PC-3 (cell line): ENCODE data around the gene MECR. TPM values are rescaled to one million over a fixed set of nuclear protein-coding genes. Genes with fewer than 3 reads are reported as not detected.

Source experiments
- ATAC-seq: fragments of 200-7000 bp; cut with Tn5 transposase; 2 replicates; pipeline ENCODE4 v1.9.1; 2020; ENCODE audit warnings: mild to moderate bottlenecking, moderate library complexity
- BruUV-seq: library from RNA; stranded (reverse); fragments of 400-500 nt; replicated peaks from 2 replicates; lab custom pipeline; 2021; lab: Mats Ljungman, UMichigan
- CTCF ChIA-PET: fragments of 300-600 bp; sonication (Branson Sonifier 250); formaldehyde crosslinking; loops from one replicate; lab custom pipeline; 2022; ENCODE audit warnings: antibody characterized with exemption; lab: Charles Lee
- POLR2A ChIA-PET: fragments of 300-600 bp; sonication (Branson Sonifier 250); formaldehyde crosslinking; loops from one replicate; lab custom pipeline; 2022; ENCODE audit warnings: antibody characterized with exemption; ENCODE audit not compliant: unreplicated experiment; lab: Charles Lee
- DNase-seq: peaks from one replicate; pipeline ENCODE4 v3.0.0-alpha.2; 2015
- H2AFZ ChIP-seq: fragments of 300-600 bp; sonication (generic); 2 replicates; pipeline ENCODE4 v1.6.0; 2016; ENCODE audit warnings: antibody characterized with exemption, low read length
- H3F3A ChIP-seq: fragments of 300-600 bp; sonication (generic); one replicate; pipeline ENCODE4 v1.6.0; 2017; ENCODE audit warnings: antibody characterized with exemption, low read length, control low read depth, mild to moderate bottlenecking; ENCODE audit not compliant: unreplicated experiment
- H3K27ac ChIP-seq: fragments of 300-600 bp; sonication (generic); 2 replicates; pipeline ENCODE4 v1.5.1; 2016; ENCODE audit warnings: mild to moderate bottlenecking, low read length
- H3K27me3 ChIP-seq: fragments of 300-600 bp; sonication (generic); 2 replicates; pipeline ENCODE4 v1.6.1; 2016; ENCODE audit warnings: low read length, mixed read lengths
- H3K36me3 ChIP-seq: fragments of 300-600 bp; sonication (generic); 2 replicates; pipeline ENCODE4 v1.6.1; 2016; ENCODE audit warnings: low read depth, mixed run types, low read length, mixed read lengths
- H3K4me1 ChIP-seq: fragments of 300-600 bp; sonication (generic); 2 replicates; pipeline ENCODE4 v1.5.1; 2016; ENCODE audit warnings: low read length; ENCODE audit not compliant: insufficient read depth
- H3K4me2 ChIP-seq: fragments of 300-600 bp; sonication (generic); 2 replicates; pipeline ENCODE4 v1.6.0; 2016; ENCODE audit warnings: low read length
- H3K4me3 ChIP-seq: fragments of 300-600 bp; sonication (generic); 2 replicates; pipeline ENCODE4 v1.5.1; 2016; ENCODE audit warnings: mild to moderate bottlenecking, low read length, mixed read lengths
- H3K79me2 ChIP-seq: fragments of 300-600 bp; sonication (generic); 2 replicates; pipeline ENCODE4 v1.6.1; 2017; ENCODE audit warnings: low read length, mixed read lengths
- H3K9ac ChIP-seq: fragments of 300-600 bp; sonication (generic); 2 replicates; pipeline ENCODE4 v1.6.0; 2016; ENCODE audit warnings: mild to moderate bottlenecking, low read length
- H3K9me2 ChIP-seq: fragments of 300-600 bp; sonication (generic); replicated peaks from 2 replicates; pipeline ENCODE4 v1.6.1; 2016; ENCODE audit warnings: mixed run types, low read length, mixed read lengths
- H3K9me3 ChIP-seq: fragments of 300-600 bp; sonication (generic); 2 replicates; pipeline ENCODE4 v1.6.1; 2016; ENCODE audit warnings: low read length, mixed read lengths
- H4K20me1 ChIP-seq: fragments of 300-600 bp; sonication (generic); 2 replicates; pipeline ENCODE4 v1.6.1; 2016; ENCODE audit warnings: low read length, mixed read lengths
- CTCF ChIP-seq: fragments of 300-600 bp; sonication (generic); conservative IDR thresholded peaks from 2 replicates; pipeline ENCODE4 v1.5.1; 2017; ENCODE audit warnings: antibody characterized with exemption, low read depth, mild to moderate bottlenecking, low read length
- EZH2 ChIP-seq: fragments of 300-600 bp; sonication (generic); IDR thresholded peaks from one replicate; pipeline ENCODE4 v1.6.1; 2017; ENCODE audit warnings: antibody characterized with exemption, mild to moderate bottlenecking, low read length; ENCODE audit not compliant: unreplicated experiment
- EZH2phosphoT487 ChIP-seq: fragments of 300-600 bp; sonication (generic); IDR thresholded peaks from 2 replicates; pipeline ENCODE4 v1.6.1; 2018; ENCODE audit warnings: mild to moderate bottlenecking, antibody characterized with exemption, low read length, borderline replicate concordance
- intact Hi-C: fragments of 100-400 bp; cut with micrococcal nuclease; formaldehyde crosslinking; loops from 2 replicates; pipeline ENCODE4 v1.9.0; 2023
- total RNA-seq: library from RNA; depleted of rRNA; stranded (reverse); fragments of >200 nt; gene quantifications from 2 replicates; pipeline ENCODE4 v1.2.3, GENCODE V29; 2014

MECR gene
- total RNA-seq, 1 experiment from 2014 or later = 30.5 TPM

GRCh38 chr1:29254346-29254745 lies 23.6 kb upstream of the MECR start:
- H3K9me3 ChIP-seq = no peaks in the 10 kb centered on the region
- no peak overlapping the region for H3K9ac ChIP-seq
- H3K4me2 ChIP-seq = no peak overlapping the region
- ChIA-PET POLR2A (no interaction called here), CTCF (no interaction called here)
- no peak for ATAC-seq
- H3K4me3 ChIP-seq = no peak overlapping the region
- TF ChIP-seq CTCF = no peak
- no peak for TF ChIP-seq EZH2phosphoT487
- TF ChIP-seq EZH2 = no peak
- no peaks in the 10 kb centered on the region for H3K79me2 ChIP-seq
- 0 out of 2 replicates have a peak, but pooled peaks cover 4% of the 10 kb centered on the region for H3K4me1 ChIP-seq
- no peaks in the 10 kb centered on the region for H3K9me2 ChIP-seq
- H4K20me1 ChIP-seq = no peaks in the 10 kb centered on the region
- H2AFZ ChIP-seq = no peak overlapping the region
- DNase-seq = no peak
- no TSS peak for BruUV-seq
- intact Hi-C loops = no loop called here
- H3K27me3 ChIP-seq = no peaks in the 10 kb centered on the region
- no peak overlapping the region for H3K27ac ChIP-seq
- H3F3A ChIP-seq = no peaks in the 10 kb centered on the region
- H3K36me3 ChIP-seq = no peaks in the 10 kb centered on the region

- BruUV-seq = no TSS peak
- Histone ChIP-seq H2AFZ (no peak overlapping the region), H3F3A (no peaks in the 10 kb centered on the region), H3K4me3 (no peak overlapping the region), H3K36me3 (no peaks in the 10 kb centered on the region), H3K4me1 (peaks cover 4% of the 10 kb centered on the region; the same call in 1 of the 2 replicates), H3K9ac (no peak overlapping the region), H4K20me1 (no peaks in the 10 kb centered on the region), H3K27me3 (no peaks in the 10 kb centered on the region), H3K4me2 (no peak overlapping the region), H3K27ac (no peak overlapping the region), H3K79me2 (peaks cover 3% of the 10 kb centered on the region; the same call in 1 of the 2 replicates), H3K9me3 (no peaks in the 10 kb centered on the region), H3K9me2 (no peaks in the 10 kb centered on the region)
- DNase-seq = no peak
- ATAC-seq = no peak
- intact Hi-C loops = no loop called here
- TF ChIP-seq EZH2 (no peak), CTCF (no peak), EZH2phosphoT487 (no peak)
- CTCF ChIA-PET = no interaction called here
- POLR2A ChIA-PET = no interaction called here
These were observed 22.4 kb upstream of the MECR start for GRCh38 chr1:29253180-29253579.

- CTCF ChIA-PET = no interaction called here
- DNase-seq (no peak), ATAC-seq (no peak)
- Histone ChIP-seq H3K9me3 (no peaks in the 10 kb centered on the region), H3K4me3 (no peak overlapping the region), H3F3A (no peaks in the 10 kb centered on the region), H3K79me2 (peaks cover 3% of the 10 kb centered on the region; the same call in 1 of the 2 replicates), H3K9me2 (no peaks in the 10 kb centered on the region), H3K9ac (no peak overlapping the region), H3K27ac (no peak overlapping the region), H3K36me3 (no peaks in the 10 kb centered on the region), H3K4me1 (no peaks in the 10 kb centered on the region; the same call in 1 of the 2 replicates), H2AFZ (no peak overlapping the region), H3K27me3 (no peaks in the 10 kb centered on the region), H3K4me2 (no peak overlapping the region), H4K20me1 (no peaks in the 10 kb centered on the region)
- intact Hi-C loops = no loop called here
- TF ChIP-seq EZH2phosphoT487 (no peak), EZH2 (no peak), CTCF (no peak)
- no TSS peak for BruUV-seq
- POLR2A ChIA-PET = no interaction called here
These were observed 20.7 kb upstream of the MECR start for GRCh38 chr1:29251164-29252124.
